ENCODE data around the gene REV3L.

REV3L gene

DNA sequence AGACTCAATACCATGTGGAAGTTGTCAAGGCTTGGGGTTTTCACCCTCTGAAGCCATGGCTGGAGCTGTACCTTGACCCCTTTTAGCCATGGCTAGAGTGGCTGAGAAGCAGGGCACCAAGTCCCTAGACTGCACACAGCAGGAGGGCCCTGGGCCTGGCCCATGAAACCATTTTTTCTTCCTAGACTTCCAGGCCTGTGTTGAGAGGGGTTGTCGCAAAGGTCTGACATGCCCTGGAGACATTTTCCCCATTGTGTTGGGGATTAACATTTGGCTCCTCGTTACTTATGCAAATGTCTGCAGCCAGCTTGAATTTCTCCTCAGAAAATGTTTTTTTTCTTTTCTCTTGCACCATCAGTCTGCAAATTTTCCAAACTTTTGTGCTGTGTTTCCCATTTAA is 199.3 kb downstream of the REV3L start:
- Mint-ChIP-seq H3K4me3 (no peak overlapping the region), H3K9me3 (peaks cover 15% of the 10 kb centered on the region), H3K36me3 (ENCODE audit: low read depth) (peaks cover 74% of the 10 kb centered on the region), H3K4me1 (peaks cover 12% of the 10 kb centered on the region), H3K27ac (peak overlapping the region in 1 of 3 experiments; percentile 18), H3K27me3 (ENCODE audit: low read depth) (no peaks in the 10 kb centered on the region)
- TF ChIP-seq, protein P1, sequence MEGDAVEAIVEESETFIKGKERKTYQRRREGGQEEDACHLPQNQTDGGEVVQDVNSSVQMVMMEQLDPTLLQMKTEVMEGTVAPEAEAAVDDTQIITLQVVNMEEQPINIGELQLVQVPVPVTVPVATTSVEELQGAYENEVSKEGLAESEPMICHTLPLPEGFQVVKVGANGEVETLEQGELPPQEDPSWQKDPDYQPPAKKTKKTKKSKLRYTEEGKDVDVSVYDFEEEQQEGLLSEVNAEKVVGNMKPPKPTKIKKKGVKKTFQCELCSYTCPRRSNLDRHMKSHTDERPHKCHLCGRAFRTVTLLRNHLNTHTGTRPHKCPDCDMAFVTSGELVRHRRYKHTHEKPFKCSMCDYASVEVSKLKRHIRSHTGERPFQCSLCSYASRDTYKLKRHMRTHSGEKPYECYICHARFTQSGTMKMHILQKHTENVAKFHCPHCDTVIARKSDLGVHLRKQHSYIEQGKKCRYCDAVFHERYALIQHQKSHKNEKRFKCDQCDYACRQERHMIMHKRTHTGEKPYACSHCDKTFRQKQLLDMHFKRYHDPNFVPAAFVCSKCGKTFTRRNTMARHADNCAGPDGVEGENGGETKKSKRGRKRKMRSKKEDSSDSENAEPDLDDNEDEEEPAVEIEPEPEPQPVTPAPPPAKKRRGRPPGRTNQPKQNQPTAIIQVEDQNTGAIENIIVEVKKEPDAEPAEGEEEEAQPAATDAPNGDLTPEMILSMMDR (IDR thresholded peaks at IDR 0.05; ENCODE audit: unreplicated experiment in 3 of 3), result no peak

DNA sequence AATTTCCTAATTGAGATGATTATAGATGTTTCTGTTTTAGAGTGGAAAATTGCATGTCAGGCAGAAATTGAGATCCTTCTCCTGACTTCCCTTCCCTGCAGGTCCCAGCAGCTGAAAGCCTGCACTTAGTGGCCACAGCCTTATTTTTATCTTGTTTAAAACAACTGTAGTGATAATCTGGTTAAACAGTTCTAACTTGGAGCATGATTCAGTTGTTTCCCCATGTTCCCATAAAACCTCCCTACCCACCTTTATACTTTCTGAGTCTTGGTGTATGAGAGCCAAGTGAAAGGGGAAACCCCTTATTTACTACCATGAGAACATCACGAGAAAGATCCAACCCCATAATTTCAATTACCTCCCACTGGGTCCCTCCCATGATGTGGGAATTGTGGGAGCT is 200.5 kb downstream of the REV3L start:
- peaks cover 86% of the 10 kb centered on the region for H3K36me3 Mint-ChIP-seq (ENCODE audit: low read depth)
- H3K9me3 Mint-ChIP-seq, result peaks cover 25% of the 10 kb centered on the region
- H3K27ac Mint-ChIP-seq, result peak overlapping the region in 1 of 3 experiments; percentile 31
- H3K4me3 Mint-ChIP-seq, result no peak overlapping the region
- TF ChIP-seq, protein P1 (IDR thresholded peaks at IDR 0.05; ENCODE audit: unreplicated experiment in 3 of 3), result no peak
- H3K27me3 Mint-ChIP-seq (ENCODE audit: low read depth), result no peaks in the 10 kb centered on the region
- peaks cover 12% of the 10 kb centered on the region for H3K4me1 Mint-ChIP-seq

DNA sequence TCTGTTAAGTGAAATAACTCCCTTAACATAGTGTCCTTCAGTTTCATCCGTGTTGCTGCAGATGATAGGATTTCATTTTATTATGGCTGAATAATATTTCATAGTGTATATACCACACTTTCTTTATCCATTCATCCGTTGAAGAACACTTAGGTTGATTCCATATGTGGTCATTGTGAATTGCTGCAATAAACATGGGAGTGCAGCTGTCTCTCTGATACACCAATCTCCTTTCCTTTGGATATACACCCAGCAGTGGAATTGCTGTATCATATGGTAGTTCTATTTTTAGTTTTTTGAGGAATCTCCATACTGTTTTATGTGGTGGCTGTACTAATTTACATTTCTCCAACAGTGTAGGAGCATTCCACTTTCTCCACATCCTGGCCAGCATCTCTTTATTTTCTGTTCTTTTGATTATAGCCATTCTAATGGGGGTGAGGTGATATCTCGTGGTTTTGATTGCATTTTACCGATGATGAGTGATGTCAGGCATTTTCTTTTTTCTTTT is 202.5 kb downstream of the REV3L start:
- Mint-ChIP-seq H3K4me3 (no peak overlapping the region), H3K27me3 (ENCODE audit: low read depth) (no peaks in the 10 kb centered on the region), H3K27ac (peak overlapping the region in 2 of 3 experiments; percentile 30 to 38), H3K4me1 (peaks cover 12% of the 10 kb centered on the region), H3K9me3 (peaks cover 42% of the 10 kb centered on the region), H3K36me3 (ENCODE audit: low read depth) (peaks cover 95% of the 10 kb centered on the region)
- TF ChIP-seq, protein P1 (IDR thresholded peaks at IDR 0.05; ENCODE audit: unreplicated experiment in 3 of 3), result no peak

DNA sequence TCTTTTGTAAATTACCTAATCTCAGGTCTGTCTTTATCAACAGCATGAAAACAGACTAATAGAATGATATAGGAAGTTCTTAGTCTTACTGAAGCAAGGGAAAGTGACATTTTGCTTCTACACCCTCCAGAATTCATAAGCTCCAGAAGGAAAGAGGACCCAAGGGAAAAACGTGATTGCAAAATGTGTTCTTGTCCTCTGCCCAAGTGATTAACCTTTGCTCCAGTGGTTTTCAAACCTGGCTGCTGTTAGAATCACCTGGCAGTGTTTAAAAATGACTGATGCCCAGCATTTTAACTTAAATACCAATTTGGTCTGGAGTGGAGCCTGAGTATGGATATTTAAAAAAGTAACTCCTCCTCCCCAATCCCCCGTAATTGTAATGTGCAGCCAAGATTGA is 204.3 kb downstream of the REV3L start:
- TF ChIP-seq, protein P1 (IDR thresholded peaks at IDR 0.05; ENCODE audit: unreplicated experiment in 3 of 3), result no peak
- H3K27ac Mint-ChIP-seq, result no peak overlapping the region
- H3K9me3 Mint-ChIP-seq, result peaks cover 55% of the 10 kb centered on the region
- H3K36me3 Mint-ChIP-seq (ENCODE audit: low read depth), result peaks cover 98% of the 10 kb centered on the region
- H3K4me3 Mint-ChIP-seq, result no peak overlapping the region
- H3K4me1 Mint-ChIP-seq, result peaks cover 12% of the 10 kb centered on the region
- no peaks in the 10 kb centered on the region for H3K27me3 Mint-ChIP-seq (ENCODE audit: low read depth)

DNA sequence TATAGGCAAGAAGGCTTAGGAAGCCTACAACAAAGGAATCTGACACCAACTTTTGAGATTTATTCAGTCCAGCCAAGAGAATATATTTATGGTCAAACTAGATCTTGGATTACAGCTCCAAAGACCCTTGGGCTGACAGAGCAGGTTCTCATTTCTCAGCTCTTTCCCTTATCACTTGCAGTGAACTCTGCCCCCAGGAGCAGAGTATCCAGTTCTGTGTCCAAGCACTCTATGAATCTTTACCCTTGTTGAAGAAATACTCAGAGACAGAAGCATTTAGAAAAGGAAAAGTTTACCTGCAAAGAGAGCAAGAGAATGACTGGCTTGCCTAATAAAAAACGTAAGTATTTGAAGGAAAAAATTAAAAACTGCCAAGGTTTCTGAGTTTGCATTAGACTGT is 205.2 kb downstream of the REV3L start:
- Mint-ChIP-seq H3K9me3 (peaks cover 64% of the 10 kb centered on the region), H3K27me3 (ENCODE audit: low read depth) (no peaks in the 10 kb centered on the region), H3K4me1 (peaks cover 12% of the 10 kb centered on the region), H3K27ac (no peak overlapping the region), H3K36me3 (ENCODE audit: low read depth) (peaks cover 98% of the 10 kb centered on the region), H3K4me3 (no peak overlapping the region)
- TF ChIP-seq, protein P1 (IDR thresholded peaks at IDR 0.05; ENCODE audit: unreplicated experiment in 3 of 3), result no peak

DNA sequence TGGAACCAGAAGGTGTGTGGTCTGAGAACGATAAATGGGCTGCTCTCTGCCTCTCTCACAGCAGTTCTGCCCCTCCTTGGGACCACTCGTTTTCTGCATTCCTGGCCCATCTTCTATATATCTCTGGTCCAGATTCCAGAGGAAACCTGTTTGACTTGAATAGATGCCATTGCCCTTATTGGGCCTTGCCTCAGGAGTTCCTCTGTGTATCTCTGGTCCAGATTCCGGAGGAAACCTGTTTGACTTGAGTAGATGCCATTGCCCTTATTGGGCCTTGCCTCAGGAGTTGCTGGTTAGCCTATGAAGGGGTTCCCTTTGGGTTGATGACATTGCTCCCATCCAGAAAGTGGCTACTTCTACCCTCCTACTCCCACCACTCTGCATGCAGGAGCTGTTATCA is 206.3 kb downstream of the REV3L start:
- H3K9me3 Mint-ChIP-seq, result peaks cover 59% of the 10 kb centered on the region
- TF ChIP-seq, protein P1 (IDR thresholded peaks at IDR 0.05; ENCODE audit: unreplicated experiment in 3 of 3), result no peak
- H3K36me3 Mint-ChIP-seq (ENCODE audit: low read depth), result peaks cover 95% of the 10 kb centered on the region
- peaks cover 8% of the 10 kb centered on the region for H3K4me1 Mint-ChIP-seq
- no peaks in the 10 kb centered on the region for H3K27me3 Mint-ChIP-seq (ENCODE audit: low read depth)
- no peak overlapping the region for H3K27ac Mint-ChIP-seq
- no peak overlapping the region for H3K4me3 Mint-ChIP-seq
